GM08714 (cell line): ENCODE data around the gene SNX22.
A peak's percentile ranks its signal among the peaks of the same experiment; 100 is the strongest.
"Not testable (repeated sequence)": the region's sequence is repeated elsewhere in the genome, so short reads cannot be mapped to it uniquely, and the experiment has no call there.

Source experiments
- H3K4me3 ChIP-seq: fragments of 200-500 bp; sonication (Bioruptor generic); 2 replicates; pipeline ENCODE4 v1.5.1; 2014; ENCODE audit warnings: mild to moderate bottlenecking, low read length, inconsistent platforms
- ZNF274 ChIP-seq: IDR thresholded peaks from 2 replicates; pipeline ENCODE4 v1.6.1; 2012; ENCODE audit warnings: mild to moderate bottlenecking, low read depth, low read length

The SNX22 gene

DNA sequence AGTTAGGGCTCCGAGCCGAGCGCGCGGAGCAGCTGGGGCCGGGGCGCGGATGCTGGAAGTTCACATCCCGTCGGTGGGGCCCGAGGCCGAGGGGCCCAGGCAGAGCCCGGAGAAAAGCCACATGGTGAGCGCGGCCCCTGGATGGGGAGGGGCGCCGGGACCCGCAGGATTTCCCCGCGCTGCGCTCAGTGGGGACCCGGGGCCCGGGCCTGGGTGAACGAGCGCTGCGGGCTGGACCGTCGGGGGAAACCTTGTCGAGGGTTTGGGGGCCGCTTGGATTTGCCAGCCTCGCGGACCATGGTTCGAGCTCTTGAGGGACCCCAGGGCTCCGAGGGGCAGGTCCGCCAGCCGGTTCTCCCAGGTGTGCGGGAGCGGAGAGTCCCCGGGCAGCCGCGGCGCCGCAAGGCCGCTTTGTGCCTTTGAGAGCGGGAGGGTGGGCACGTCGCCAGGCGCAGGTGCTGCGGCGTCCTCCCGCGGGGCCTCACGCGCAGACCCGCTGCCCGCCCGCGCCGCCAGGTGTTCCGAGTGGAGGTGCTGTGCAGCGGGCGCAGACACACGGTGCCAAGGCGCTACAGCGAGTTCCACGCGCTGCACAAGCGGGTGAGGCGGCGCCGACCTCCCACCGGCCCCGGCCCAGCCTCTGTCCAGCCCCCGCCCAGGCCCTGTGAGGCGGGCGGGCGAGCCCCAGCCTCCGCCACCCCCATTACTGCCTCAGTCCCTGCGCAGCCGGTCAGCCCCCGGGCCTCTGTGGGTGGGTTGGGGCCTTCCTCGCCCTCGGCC lies at the start of gene SNX22:
TSS of gene SNX22 (plus strand) at position 5 of the 780 bp plus-strand sequence. CDS start at position 50, 45 bp downstream.
- H3K4me3 ChIP-seq = peak within 1 kb of the TSS; percentile 77
- TF ChIP-seq ZNF274 = no peak

DNA sequence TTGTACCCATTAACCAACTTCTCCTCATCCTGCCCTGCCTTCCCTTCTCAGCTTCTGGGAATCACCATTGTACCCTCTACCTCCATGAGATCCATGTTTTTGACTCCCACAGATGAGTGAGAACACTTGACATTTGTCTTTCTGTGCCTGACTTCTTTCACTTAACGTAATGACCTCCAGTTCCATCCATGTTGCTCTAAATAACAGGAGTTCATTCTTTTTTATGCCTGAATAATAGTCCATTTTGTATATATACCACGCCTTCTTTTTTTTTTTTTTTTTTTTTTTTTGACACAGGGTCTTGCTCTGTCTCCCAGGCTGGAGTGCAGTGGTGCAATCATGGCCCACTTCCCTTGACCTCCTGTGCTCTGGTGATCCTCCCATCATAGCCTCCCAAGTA lies 49.0 kb upstream of the SNX22 start:
- no peak overlapping the region for H3K4me3 ChIP-seq
- TF ChIP-seq ZNF274 = no peak

DNA sequence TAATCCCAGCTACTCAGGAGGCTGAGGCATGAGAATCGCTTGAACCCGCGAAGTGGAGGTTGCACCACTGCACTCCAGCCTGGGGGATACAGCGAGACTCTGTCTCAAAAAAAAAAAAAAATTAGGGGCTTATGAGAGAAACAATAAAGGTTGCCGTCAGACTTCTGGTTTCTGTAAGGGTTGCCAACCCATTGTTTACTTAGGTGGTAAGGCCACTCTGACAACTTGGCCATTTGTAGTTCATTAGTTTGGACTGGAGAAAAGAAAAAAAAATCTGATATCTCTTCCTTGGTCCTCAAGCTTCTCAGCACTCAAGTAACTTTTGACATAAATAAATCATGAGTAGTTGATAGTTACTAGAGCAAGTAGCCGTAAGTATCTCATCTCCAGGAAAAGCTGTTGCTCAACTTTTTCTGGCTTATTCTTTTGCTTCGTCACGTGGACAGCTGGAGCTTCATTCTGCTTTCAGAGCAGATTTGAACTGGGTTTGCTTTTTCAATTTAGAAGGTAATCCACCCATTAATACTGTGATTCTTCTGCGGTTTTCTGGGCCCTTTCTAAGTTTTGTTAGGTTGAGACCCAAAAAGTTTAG lies 46.3 kb upstream of the SNX22 start:
- no peak overlapping the region for H3K4me3 ChIP-seq

GRCh38 chr15:64107337-64107736 lies 44.2 kb upstream of the SNX22 start:
- TF ChIP-seq ZNF274 = no peak
- H3K4me3 ChIP-seq = no peak overlapping the region

More for the DNA sequence above, 46.3 kb upstream of the SNX22 start:
- TF ChIP-seq ZNF274 = no peak

DNA sequence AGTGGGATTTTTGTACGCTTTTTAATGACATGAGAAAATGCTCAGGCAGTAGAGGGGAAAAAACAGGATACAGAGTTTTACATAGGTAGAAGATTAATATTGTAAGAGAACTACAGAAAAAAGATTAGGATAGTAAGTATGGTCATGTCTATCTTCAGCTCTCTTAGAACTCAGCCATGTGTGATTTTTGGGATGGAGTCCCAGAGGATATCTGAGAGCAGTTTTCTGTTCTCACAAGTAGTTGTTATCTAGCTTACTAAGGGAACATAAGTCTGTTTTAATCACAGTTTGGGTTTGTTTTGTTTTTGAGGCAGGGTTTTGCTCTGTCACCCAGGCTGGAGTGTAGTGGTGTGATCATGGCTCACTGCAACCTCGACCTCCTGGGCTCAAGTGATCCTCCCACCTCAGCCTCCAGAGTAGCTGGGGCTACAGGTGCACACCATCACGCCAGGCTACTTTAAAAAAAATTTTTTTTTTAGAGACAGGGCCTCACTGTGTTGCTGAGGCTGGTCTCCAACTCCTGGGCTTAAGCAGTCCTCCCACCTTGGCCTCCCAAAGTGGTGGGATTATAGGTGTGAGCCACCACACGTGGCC lies 41.3 kb upstream of the SNX22 start:
- H3K4me3 ChIP-seq = not testable (repeated sequence)

- TF ChIP-seq ZNF274 = no peak
- no peak overlapping the region for H3K4me3 ChIP-seq
Measured at GRCh38 chr15:64110950-64111678, 40.4 kb upstream of the SNX22 start.

GRCh38 chr15:64111679-64112050 lies 39.9 kb upstream of the SNX22 start:
- no peak overlapping the region for H3K4me3 ChIP-seq
- no peak for TF ChIP-seq ZNF274

- no peak for TF ChIP-seq ZNF274
- H3K4me3 ChIP-seq = no peak overlapping the region
Measured at GRCh38 chr15:64112073-64112772, 39.3 kb upstream of the SNX22 start.

DNA sequence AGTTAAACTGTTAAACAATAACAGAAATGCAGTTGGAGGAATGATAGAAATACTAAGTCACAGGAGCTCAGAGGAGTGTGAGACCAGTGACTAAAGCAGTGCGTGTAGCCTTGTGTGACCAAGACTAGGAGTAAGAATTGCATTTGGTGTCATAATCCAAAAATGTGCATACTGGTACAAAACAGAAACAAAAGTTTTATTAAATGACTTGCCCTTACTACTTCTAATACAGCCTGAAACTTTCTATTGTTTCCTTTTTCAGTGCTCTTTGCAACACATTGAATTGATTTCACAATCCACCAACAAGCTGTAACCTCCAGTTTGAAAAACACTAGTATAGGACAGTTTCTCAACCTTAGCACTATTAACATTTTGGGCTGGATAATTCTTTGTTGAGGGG lies 38.6 kb upstream of the SNX22 start:
- no peak for TF ChIP-seq ZNF274
- H3K4me3 ChIP-seq = no peak overlapping the region

DNA sequence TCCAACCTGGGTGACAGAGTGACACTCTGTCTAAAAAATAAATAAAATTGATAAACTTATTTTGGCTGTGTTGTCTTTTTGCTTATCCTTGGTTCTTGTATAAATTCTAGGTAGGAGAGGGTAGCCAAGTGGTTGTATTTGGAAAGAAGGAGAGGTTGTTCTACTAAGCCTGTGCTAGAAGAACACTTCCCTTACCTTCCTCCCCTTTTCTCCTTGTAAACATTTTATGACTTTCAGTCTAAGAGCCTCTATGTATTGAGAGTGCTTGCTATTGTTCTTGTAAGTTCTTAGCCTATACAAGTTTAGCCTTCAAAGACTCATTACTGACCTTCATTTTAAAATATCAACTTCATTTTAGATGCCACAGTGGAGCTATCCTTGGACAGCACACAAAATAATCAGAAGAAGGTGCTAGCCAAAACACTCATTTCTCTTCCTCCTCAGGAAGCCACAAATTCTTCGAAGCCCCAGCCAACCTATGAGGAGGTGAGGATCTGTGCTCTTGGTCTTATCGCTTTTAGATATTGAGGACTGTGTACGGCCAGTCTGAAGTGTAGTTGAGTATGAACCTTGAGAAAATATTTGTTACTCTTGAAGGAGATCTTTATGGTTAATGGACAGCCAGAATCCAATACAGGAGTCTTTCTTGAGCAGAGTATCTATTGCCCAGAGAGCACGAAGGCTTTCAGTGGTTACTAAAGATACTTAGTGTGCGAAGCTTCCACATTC lies 33.6 kb upstream of the SNX22 start:
- TF ChIP-seq ZNF274 = no peak
- no peak overlapping the region for H3K4me3 ChIP-seq

DNA sequence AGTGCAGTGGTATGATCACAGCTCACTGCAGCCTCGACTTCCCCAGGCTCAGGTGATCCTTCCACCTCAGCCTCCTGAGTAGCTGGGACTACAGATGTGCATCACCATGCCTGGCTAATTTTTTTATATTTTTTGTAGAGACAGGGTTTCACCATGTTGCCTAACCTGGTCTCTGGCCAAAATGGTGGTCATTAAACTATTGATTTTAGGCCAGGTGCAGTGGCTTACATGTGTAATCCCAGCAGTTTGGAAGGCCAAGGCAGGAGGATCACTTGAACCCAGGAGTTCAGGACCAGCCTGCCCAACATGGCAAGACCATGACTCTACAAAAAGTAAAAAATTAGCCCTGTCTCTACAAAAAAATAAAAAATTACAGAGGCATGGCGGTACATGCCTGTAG lies 31.2 kb upstream of the SNX22 start:
- not testable (repeated sequence) for H3K4me3 ChIP-seq

- no peak for TF ChIP-seq ZNF274
- H3K4me3 ChIP-seq = no peak overlapping the region
Measured at GRCh38 chr15:64121614-64122013, 29.9 kb upstream of the SNX22 start.

DNA sequence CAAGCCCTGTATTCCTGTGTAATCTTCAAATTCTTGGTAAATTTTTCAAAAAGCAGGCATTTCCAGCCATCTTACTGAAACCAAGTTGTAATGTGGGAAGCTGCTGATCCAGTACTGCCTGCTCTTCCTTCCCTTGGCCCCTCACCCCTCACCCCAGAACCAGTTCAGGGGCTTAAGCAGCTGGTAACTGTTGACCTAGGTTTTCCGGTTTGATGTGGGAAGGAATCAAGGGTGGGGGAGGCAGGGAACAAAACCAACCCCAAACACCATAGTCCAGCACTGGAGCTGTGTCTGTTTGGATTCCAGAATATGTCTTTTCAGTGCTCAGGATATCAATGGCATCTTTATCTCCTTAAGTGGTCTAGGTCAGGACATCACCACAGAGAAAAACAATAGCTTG lies 29.1 kb upstream of the SNX22 start:
- H3K4me3 ChIP-seq = no peak overlapping the region
- no peak for TF ChIP-seq ZNF274
